ENCODE results near the gene ADAM23.

The ADAM23 gene

GRCh38 chr2:206480620-206481019, 37.3 kb downstream of the ADAM23 start:
- in situ Hi-C loops (cut with HindIII; ENCODE audit: low pct_ligation_motif_present, low pct_unique_long_range_greater_than_20kb, low sequenced_read_pairs) = no loop called here
- no peak for DNase-seq

DNA sequence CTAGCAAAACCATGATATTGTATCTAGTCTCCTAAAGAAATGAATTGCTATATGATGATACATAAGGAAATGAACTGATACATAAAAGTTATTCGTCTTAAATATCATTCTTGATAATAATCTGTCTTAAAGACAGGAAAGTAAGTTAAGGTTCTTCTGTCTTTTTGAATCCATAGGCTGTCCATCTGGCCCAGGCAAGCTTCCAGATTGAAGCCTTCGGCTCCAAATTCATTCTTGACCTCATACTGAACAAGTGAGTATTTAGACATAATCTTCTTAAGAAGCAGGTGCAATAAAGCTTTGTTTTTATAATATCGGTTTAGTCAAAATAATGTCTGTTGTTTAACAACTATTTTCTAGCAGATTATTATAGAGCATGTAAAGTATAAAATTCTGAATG, 37.7 kb downstream of the ADAM23 start:
- no peak for DNase-seq
- in situ Hi-C loops (cut with HindIII; ENCODE audit: low pct_ligation_motif_present, low pct_unique_long_range_greater_than_20kb, low sequenced_read_pairs) = no loop called here

GRCh38 chr2:206482123-206482522, 38.8 kb downstream of the ADAM23 start:
- in situ Hi-C loops (cut with HindIII; ENCODE audit: low pct_ligation_motif_present, low pct_unique_long_range_greater_than_20kb, low sequenced_read_pairs) = no loop called here
- DNase-seq = no peak

- no peak for DNase-seq
- in situ Hi-C loops (cut with HindIII; ENCODE audit: low pct_ligation_motif_present, low pct_unique_long_range_greater_than_20kb, low sequenced_read_pairs) = no loop called here
Measured at GRCh38 chr2:206482633-206483032, 39.3 kb downstream of the ADAM23 start.

DNA sequence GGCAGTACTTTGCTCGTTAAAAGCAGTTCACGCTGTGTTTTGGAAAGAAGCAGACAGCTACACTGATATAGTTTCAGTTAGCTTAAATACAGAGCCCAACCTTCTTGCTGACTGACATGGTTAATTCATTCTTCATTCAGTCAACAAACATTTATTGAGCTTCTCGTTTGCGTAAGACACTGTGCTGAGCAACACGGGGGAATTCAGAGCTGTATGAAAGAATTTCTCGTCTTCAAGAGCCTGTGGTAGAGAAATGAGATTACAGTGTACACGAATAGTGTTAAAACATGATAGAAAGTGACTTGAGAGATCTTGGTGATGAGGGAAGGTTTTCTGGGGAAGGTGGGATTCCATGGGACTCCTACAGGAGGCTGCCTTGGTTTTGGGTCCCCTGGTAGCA, 44.7 kb downstream of the ADAM23 start:
- DNase-seq = no peak

DNA sequence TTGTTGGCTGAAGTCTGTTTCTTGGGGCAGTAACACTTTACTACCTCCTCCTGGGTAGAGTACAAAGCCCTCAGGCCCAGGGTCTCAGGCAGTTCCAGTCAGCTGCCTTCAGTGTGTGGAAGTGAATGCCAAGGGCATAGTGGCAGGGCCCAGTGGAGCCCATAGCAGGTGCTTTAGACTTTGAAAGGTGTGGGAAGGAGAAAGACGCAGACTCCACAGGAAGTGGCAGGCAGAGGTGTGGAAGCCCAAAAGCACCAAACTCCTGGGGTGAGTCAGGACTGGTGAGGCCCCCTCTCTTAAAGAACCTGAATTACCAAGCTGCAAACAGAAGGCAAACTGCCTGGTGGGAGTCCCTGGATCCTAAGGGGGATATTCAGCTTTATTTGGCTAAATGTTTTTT, 45.3 kb downstream of the ADAM23 start:
- in situ Hi-C loops (cut with HindIII; ENCODE audit: low pct_ligation_motif_present, low pct_unique_long_range_greater_than_20kb, low sequenced_read_pairs) = no loop called here
- DNase-seq = no peak

More for the DNA sequence above, 44.7 kb downstream of the ADAM23 start:
- in situ Hi-C loops (cut with HindIII; ENCODE audit: low pct_ligation_motif_present, low pct_unique_long_range_greater_than_20kb, low sequenced_read_pairs) = no loop called here

- in situ Hi-C loops (cut with HindIII; ENCODE audit: low pct_ligation_motif_present, low pct_unique_long_range_greater_than_20kb, low sequenced_read_pairs) = no loop called here
- DNase-seq = no peak
Measured at GRCh38 chr2:206494061-206494460, 50.7 kb downstream of the ADAM23 start.

GRCh38 chr2:206502729-206503128, 59.4 kb downstream of the ADAM23 start:
- in situ Hi-C loops (cut with HindIII; ENCODE audit: low pct_ligation_motif_present, low pct_unique_long_range_greater_than_20kb, low sequenced_read_pairs) = no loop called here
- no peak for DNase-seq

DNA sequence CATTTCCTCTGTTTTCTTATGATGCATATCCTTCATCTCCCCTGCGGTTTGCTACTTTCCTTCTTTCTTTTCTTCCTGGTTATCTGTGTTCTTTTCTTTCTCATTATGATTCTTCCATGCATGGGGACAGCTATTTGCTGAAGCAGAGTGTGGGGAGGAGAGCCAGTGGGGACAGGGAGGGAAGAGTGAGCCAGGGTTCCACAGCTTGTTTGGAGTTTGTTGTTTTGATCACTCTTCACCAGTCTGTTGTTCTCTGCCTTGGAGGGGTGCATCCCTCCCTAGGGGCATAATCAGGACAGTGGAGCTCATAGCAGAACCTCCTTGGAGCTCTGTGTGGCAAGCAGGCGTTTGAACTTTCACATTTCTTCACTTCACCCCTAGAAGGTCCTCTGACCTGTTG, 68.0 kb downstream of the ADAM23 start:
- in situ Hi-C loops (cut with HindIII; ENCODE audit: low pct_ligation_motif_present, low pct_unique_long_range_greater_than_20kb, low sequenced_read_pairs) = no loop called here
- DNase-seq = no peak

- DNase-seq = no peak
- in situ Hi-C loops (cut with HindIII; ENCODE audit: low pct_ligation_motif_present, low pct_unique_long_range_greater_than_20kb, low sequenced_read_pairs) = no loop called here
Measured at GRCh38 chr2:206512999-206513398, 69.7 kb downstream of the ADAM23 start.

DNA sequence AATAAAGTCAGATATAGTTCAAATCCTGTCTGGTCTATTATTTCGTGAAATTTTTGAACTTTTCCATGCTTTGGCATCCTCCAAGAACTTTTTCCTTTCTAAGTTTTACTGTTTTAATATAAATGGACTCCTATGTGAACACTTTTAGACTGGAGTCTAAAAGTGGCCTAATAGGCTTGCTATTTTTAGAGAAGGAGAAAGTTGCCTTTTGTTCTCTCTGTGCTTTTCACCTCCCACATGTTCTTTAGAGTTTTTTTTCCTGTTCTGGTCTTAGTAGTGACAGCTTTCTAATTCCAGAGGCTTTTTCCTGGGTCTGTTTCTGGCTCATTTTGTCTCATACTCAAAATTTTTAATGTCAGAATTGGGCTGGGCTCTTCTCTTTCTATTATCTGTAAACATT, 72.2 kb downstream of the ADAM23 start:
- DNase-seq = no peak
- in situ Hi-C loops (cut with HindIII; ENCODE audit: low pct_ligation_motif_present, low pct_unique_long_range_greater_than_20kb, low sequenced_read_pairs) = no loop called here

DNA sequence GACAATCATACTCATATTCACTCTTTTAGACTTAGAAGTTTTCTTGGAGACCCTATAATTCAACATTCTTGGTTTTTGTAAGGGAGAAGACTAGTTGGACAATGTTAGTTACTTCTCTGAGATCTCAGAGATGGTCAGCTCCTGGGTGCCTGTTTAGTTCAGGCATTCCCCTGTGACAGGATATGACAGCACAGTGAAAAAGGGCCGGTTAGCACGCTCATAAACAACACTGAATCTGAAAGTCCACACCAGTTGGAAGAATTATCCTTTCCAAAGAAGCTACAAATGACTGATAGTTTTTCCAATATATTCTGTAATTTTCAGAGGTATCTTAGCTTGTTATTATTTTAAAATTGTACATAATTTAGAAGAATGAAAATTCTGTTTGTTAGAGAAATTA, 75.7 kb downstream of the ADAM23 start:
- no peak for DNase-seq
- in situ Hi-C loops (cut with HindIII; ENCODE audit: low pct_ligation_motif_present, low pct_unique_long_range_greater_than_20kb, low sequenced_read_pairs) = no loop called here

DNA sequence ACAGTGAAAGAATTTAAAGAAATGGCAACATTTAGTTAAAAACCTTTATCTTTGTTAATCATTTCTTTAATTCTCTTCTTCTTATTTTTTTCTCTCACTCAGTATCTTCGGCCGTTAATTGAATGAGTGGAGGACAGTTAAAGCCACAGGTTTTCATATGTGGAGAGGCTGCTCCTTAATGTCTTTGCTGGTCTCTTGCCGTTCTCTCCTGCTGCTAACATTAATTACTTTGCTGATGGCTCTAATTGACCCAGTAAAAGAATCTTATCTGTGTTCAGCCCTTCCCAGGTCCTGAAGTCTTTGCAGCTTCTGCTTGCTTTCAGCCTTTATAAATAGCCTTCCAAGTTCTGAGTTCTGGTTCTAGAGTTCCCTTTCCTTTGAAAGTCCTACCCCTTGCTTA, 77.1 kb downstream of the ADAM23 start:
- in situ Hi-C loops (cut with HindIII; ENCODE audit: low pct_ligation_motif_present, low pct_unique_long_range_greater_than_20kb, low sequenced_read_pairs) = no loop called here
- DNase-seq = no peak

DNA sequence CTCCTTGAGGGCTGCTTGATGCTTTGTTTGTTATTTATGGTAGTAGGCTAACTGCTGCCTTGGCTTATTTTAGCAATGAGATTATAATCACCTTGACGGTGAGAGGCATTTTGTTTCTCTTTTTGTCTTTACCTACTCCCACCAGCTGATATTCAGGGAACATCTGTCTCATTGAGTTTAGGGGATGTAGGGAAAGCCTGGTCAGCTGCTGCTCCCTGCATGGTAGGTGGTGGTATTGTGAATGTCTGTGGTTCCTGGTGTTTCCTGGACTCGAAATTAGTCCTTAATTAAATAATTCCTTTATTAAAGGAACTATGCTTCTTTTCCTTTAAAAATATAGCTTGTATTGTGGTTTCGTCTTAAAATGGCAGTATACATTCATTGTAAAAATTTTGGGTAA, 77.8 kb downstream of the ADAM23 start:
- in situ Hi-C loops (cut with HindIII; ENCODE audit: low pct_ligation_motif_present, low pct_unique_long_range_greater_than_20kb, low sequenced_read_pairs) = no loop called here
- DNase-seq = no peak

DNA sequence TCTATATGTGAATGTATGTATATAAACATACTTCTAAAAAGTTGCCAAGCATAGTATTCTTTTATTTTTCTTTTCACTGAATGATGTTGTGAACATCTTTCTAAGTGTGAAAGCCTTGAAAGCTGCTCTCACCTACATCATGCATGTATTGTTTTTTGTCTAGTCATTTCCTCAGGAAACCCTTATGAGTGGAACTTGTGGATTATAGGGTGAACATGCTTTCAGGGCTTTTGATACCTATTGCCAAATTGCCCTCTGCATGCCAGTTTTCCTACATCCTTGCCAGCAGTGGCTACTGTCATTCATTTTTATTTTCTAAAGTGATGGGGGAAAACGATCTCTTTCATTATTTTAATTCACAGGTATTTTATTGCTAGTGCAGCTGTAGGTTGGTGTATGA, 78.3 kb downstream of the ADAM23 start:
- in situ Hi-C loops (cut with HindIII; ENCODE audit: low pct_ligation_motif_present, low pct_unique_long_range_greater_than_20kb, low sequenced_read_pairs) = no loop called here
- DNase-seq = no peak

DNA sequence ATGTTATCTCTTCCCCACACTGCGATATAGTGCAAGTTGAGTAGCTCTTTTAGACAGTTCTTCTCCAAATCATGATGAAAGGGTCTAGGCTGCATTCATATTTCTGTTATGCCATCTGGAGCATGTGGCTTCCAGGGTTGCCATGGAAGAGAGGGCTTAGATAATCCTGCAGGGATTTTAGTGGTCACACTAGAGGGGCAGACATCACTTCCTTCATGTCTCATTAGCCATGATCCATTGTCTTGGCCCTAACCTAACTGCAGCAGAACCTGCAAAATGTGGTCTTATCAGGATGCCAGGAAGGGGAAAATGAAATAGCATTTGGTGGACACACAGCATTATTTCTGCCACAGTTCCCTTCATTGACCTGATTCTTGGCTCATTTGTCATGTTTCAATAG, 83.1 kb downstream of the ADAM23 start:
- in situ Hi-C loops (cut with HindIII; ENCODE audit: low pct_ligation_motif_present, low pct_unique_long_range_greater_than_20kb, low sequenced_read_pairs) = no loop called here
- DNase-seq = no peak

DNA sequence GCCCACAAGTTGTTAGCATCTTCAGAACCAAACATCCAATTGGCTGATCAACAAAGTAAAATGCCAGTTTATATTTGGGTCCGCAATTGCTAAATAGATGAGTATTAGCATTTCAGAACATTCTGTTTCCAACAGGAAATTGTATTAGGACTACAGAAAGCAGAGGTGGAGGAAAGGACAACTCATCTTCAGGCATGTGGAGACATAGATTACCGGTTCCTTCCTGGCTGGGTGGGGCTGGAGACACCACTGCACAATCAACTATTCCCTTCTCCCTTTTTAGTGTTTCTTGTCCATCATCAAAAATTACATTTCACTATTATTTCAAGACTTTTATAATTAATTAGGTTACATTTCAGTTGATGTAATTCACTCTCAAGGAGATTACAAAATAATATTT, 83.8 kb downstream of the ADAM23 start:
- in situ Hi-C loops (cut with HindIII; ENCODE audit: low pct_ligation_motif_present, low pct_unique_long_range_greater_than_20kb, low sequenced_read_pairs) = no loop called here
- DNase-seq = no peak

GRCh38 chr2:206530727-206531126, 87.4 kb downstream of the ADAM23 start:
- in situ Hi-C loops (cut with HindIII; ENCODE audit: low pct_ligation_motif_present, low pct_unique_long_range_greater_than_20kb, low sequenced_read_pairs) = no loop called here
- DNase-seq = no peak

GRCh38 chr2:206531996-206532543, 88.7 kb downstream of the ADAM23 start:
- in situ Hi-C loops (cut with HindIII; ENCODE audit: low pct_ligation_motif_present, low pct_unique_long_range_greater_than_20kb, low sequenced_read_pairs) = no loop called here
- DNase-seq = no peak

- in situ Hi-C loops (cut with HindIII; ENCODE audit: low pct_ligation_motif_present, low pct_unique_long_range_greater_than_20kb, low sequenced_read_pairs) = no loop called here
- DNase-seq = no peak
Measured at GRCh38 chr2:206533977-206534376, 90.6 kb downstream of the ADAM23 start.

Measured in ACHN (cell line).